Epidermal melanocyte (primary cell): ENCODE results near the gene TMEM170B.

Source experiments
- DNase-seq: peaks from one replicate; pipeline ENCODE4 v3.0.0; 2011; ENCODE audit warnings: low spot score; ENCODE audit not compliant: insufficient read length

TMEM170B gene

DNA sequence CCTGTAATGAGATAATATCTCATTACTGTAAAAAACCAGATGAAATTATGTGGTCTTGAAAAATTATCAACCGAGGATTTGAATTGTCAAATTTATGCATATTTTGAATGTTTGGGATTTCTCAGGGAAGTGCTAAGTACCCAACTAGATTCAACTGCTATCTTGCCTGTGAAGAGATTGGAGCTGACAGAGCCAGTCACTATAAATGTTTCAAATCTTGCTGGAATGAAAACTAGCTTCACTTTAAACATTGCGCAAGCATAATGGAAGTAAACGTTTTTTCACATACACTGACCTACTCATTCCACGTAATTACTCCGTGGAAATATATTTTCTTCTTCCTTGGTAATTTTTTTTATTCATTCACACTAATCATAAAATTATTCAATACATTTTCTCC is 46.7 kb downstream of the TMEM170B start:
- DNase-seq = no peak

DNA sequence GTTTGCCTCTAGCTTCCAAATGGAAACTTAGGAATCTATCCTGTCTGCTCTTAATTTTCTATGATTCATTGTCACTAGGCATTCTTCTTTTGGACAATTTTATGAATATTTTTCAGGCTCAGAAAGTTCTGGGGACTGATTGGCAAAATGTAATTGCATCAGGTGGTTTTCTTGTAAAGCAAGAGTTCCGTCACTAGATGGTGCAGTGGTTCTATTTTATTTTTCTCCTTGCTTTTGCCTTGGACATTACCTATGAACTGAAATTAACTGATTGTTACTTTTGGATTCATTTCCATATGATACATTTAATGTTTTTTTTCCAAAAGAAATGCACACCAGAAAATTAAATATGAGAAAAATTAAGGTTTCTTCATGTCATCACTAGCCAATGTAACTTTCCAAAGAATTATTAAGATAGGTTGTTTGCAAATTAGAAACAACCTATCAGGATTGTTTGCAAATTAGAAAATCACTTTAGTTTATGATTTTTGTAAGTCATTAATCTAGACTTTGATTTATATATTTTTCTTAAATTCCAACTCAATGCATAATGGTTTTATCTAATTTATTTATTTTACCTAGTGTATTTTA is 48.0 kb downstream of the TMEM170B start:
- DNase-seq = peak; percentile 31

DNA sequence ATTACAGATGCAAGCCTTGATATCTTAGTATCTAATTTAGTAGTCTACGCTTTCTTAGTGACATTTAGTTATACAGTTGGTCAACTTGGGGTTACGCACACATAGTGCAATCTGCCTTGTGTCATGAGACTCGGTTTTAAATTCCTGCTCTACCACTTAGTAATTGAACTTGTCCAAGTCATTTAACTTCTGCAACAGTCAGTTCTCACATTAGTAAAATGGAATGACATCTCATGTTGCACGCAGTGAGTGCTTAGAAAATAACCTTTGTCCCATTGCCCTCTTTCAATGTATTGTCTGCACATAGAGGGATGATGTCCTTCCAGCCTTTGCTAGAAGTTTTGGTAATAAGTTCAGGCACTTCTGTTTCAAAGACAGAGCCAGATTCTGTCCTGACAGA is 48.6 kb downstream of the TMEM170B start:
- DNase-seq = no peak

DNA sequence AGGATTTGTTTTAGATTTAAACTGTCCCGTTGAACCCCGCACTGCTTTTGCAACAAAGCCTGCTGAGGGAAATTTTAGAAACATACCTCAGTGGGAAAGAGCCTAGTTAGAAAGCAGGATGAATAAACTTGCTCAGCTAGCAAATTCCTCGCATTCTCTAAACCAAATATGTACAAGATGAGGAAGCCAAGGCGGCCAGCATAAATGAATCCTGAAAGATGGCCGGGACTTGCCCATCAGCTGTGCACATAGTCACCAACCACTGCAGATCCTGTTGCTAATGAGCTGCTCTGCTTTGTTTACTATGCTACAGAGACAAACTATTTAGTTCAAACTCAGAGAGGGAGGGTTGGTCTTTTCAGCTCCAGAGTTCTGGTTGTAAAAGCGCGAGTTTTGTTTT is 49.0 kb downstream of the TMEM170B start:
- DNase-seq = no peak

DNA sequence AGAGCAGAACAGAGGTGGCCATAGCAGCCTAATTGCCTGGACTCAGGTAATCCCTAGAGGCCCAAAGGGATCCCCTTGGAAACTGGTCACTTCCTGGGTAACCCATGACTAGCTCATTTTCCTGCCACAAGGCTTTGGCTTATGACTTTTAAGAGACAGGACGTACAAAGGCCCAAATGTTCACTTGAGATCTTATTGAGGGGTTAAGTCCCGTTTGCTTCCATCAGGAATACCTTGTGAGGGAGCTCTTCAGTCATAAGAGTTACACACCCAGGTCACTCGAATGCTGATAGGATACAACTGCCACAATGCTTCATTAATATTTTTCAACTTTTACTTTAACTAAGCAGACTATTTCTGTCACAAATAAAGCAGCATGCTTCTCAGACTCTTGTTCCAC is 51.7 kb downstream of the TMEM170B start:
- DNase-seq = no peak

DNA sequence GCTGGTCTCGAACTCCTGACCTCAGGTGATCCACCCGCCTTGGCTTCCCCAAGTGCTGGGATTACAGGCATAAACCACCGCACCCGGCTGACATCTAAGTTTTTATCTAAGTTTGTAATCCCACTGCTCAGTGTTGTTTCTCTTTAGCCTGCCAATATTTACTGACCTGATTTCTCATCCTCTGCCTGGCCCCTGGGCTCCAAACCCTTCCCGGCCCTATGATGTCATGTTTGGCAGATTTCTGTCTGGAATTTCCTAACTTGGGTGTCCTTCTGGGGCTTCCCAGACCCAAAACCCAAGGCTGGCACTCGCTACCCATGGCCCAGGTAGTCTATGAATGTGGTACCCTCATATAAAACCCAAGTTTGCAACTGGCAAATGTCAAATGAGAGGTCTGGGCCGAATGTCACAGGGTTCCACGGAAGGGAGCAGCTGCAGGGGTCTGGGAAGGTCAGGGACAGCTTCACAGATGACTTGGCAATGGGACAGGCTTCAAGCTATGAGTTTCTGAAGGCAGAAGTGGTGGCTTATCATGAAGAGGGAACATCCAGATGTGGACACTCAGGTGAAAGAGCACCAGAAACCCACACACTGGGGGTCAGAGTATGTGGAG is 54.9 kb downstream of the TMEM170B start:
- no peak for DNase-seq

DNA sequence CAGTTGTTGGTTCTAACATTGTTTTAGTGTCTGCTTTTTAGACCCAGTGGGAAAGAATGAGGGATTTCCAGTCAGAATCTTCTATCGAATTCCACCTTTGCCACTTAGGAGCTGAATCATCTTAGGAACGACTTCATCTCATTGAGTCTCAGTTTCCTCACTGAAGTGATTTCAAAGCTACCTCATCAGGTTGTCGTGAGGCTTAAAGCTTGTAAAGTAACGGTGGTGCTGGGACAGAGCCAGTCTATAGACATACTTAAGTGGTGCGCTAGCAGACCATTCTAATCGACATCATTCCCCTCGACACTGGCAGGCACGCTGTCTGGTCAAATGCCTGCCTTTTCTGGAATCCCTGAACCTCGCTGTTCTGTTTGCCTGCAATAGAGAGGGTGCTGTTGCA is 55.5 kb downstream of the TMEM170B start:
- DNase-seq = no peak

DNA sequence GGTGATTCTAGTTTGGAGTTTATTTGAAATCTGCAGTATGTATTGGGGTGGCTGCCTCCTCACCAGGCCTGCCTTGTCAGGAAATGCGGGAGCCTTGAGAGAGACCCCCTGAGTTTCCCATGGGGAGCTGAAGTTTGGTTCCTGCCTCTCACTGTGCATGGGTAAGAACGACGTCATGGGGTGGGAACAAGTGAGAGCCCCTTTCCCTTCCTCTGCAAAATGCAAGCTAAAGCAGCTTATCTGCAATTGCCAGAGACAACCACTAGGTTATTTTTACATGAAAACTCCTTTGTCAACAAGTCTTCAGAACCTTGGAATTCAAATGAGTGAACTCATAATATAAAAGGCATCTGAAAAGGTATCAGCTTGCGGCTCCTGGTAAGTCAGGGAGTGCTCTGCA is 58.4 kb downstream of the TMEM170B start:
- DNase-seq = no peak

DNA sequence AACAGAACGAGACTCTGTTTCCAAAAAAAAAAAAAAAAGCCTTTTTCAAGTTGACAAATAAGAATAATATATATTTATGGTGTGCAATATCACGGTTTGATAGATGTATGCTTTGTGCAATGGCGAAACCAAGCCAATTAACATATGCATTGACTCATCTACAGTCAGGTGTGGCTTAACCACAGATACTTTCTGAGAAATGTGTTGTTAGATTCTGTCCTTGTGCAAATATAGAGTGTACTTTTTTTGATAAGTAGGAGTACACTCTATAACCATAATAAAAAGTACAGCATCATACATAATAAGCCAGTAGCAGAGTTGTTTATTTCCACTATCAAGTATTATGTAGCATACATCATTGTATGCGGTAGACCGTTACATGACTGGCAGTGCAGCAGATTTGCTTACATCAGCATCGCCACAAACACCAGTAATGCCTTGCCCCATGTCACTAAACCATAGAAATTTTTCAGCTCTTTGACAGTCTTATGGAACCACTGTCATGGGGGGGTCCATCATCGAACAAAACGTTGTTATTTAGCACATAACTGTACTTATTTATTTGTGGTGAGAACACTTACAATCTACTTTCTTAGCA is 59.2 kb downstream of the TMEM170B start:
- no peak for DNase-seq

DNA sequence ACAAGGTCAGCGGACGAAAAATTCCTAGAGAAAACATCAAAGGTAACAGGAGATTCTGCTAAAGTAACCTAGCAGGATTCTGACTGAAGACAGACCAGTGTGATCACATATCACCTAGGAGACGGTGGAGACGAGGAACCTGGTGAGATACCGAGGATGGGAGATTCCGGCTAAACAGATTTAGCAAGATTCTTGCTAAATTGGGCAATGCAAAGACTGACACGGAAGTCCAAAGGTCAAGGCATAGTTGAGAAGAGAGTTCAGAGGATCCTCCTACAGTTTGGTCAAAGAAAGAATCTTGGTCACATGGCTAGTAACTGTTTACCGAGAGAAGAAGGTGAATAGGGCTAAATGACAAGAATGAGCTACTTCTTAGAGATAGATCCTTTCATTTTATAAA is 61.1 kb downstream of the TMEM170B start:
- DNase-seq = no peak

DNA sequence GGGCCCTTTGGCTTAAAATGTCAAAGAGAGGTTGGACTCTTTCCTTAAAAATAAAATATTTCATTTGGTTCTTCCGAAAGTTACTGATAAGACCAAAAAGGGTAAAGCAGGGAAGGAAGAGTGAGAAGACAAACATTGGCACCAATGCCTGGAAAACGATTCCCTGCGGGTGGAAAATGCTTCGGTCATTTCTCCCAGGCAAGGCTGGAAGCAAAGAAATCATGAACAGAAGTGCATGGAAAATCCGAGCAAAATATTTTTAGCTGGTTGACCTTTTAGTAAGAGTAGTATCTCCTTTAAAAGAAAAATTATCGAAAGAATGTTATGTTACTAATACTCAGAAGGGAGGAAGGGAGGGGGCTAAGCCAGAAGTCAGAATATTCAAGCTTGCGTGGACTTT is 62.7 kb downstream of the TMEM170B start:
- no peak for DNase-seq

DNA sequence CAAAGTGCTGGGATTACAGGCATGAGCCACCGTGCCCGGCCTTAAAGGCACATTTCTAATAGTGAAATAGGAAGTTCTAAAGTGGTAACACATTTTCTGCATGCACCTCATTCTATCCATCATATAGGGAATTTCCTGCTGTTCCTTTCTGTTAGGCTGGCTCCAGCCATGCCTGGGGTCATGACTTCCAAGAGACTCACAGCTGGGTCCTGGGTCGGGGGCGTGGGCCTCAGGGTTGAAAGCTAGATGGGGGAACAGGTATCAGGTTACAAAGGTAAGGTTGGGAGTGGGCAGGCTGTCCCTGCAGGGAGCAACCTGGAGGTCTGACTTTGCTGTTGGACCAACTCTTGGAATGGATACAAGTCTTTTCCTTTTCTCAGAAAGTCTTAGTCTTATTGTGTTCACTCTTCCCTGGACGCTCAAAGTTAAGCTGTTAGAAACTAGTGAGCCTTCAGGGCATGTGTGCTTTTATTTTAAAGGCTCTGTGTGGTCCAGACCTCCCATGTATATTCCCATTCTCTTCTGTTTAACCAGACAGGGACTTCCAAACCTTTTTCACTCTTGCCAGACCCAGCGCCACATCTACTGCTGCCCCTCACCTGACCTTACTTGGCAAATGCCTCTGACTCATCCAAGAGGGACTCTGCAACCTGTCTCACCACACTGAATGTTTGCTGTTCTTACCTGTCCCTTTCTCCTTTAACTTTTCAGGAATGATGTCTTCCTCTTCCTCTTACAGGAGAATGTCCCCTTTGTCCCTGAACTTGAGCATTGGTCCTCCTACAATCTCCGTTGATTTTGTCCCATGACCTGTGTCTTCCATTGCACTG is 64.4 kb downstream of the TMEM170B start:
- no peak for DNase-seq

DNA sequence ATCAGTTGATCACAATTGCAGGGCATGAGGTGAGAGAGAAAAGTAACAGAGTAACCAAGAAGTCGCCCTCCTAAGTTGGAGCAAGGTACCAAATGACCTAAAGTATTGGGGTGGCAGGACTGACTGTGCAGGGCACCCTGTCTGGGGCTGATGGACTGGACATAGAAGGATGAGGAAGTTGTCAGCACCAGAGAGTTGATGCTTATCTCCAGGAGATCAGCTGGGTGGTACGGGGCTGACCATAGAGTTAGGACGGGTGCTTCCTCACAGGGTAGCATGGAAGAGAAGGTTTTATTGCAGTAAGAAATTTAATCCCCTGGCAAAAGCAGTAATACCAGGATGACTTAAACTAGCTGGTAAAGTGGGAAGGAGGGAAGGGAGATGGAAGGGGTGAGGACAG is 66.7 kb downstream of the TMEM170B start:
- DNase-seq = no peak

DNA sequence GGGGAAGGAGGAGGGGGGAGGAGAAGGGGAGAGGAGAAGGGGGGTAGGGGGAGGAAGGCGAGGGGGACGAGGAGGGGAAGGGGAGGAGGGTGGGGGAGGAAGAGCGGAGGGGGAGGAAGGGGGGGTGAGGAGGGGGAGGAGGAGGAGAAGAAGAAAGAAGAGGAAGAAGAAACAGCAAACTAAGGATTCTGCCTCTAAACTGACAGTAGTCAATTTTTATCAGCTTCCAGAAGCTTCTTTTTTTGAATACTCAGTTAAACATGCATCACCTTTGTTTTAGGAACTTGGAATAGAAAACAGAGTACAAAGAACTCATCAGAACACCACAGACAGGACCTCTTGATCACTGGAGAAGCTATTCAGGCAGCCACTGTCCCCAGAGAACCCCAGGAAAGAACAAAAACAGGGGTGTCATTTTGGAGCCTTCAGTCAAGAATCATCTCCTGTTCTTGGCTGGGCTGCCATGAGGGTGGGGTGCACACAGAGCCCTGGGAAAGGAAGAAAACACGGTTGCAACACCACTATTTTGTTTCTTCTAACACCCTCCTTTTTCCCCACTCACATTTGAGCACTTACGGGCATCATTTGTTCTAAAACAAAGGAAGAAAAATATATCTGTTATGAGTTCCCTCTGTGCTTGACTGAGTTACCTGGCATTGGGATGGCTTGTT is 67.4 kb downstream of the TMEM170B start:
- no peak for DNase-seq

DNA sequence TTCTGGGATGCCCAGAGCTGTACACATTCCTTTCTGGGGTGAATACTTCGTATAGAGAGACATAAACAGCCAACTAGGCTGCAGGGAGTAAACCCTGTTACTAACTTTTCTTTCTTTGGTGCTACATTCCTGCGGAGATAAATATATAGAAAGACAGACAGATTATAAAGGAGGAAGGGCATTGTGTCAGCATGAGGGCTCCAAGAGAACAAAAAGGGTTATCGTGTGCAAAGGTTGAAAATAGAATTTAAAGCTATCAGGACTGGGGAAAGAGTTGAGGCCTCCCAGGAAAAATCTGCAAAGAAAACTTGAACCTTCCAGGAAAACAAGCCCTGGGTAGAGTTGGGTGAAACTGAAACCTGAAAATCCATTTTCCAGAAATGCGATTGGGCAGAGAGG is 68.0 kb downstream of the TMEM170B start:
- no peak for DNase-seq

DNA sequence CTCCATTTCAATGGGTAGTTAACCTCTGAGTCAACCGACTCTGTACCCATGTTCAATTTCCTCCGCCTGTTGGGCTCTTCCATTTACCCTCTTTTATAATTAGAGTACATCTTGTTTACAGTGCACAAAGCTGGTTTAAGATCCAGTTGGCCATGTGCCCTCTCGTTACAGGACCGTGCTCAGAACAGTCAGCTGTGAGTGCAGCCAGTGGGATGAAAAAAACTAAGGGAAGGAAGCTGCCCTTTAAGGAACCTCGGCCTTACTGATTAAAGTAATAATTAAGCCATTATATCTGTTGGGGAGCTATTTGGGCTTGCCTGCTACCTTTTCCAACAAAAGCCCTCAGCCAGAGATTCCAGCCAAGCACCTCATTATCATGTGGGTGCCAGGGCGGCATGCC is 68.8 kb downstream of the TMEM170B start:
- DNase-seq = no peak

DNA sequence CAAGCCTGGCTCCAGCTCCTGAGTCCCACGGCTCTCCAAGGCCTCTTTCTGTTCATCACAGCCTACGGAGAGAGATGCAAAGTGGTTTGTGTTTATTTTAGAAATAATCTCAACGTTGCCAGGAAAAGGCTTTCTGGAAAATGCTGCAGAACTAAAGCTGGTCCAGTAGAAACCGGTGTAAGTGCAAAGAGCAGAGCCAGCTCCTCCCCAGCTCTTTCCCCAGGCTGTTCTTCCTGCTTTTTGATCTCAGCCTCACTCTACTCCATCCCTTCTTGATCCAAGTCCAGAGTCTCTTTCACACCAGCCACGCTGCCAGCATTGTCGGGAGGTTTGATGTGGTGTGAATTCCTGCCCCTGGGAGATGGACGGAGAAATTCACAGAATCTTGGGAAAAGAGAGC is 69.8 kb downstream of the TMEM170B start:
- DNase-seq = no peak

DNA sequence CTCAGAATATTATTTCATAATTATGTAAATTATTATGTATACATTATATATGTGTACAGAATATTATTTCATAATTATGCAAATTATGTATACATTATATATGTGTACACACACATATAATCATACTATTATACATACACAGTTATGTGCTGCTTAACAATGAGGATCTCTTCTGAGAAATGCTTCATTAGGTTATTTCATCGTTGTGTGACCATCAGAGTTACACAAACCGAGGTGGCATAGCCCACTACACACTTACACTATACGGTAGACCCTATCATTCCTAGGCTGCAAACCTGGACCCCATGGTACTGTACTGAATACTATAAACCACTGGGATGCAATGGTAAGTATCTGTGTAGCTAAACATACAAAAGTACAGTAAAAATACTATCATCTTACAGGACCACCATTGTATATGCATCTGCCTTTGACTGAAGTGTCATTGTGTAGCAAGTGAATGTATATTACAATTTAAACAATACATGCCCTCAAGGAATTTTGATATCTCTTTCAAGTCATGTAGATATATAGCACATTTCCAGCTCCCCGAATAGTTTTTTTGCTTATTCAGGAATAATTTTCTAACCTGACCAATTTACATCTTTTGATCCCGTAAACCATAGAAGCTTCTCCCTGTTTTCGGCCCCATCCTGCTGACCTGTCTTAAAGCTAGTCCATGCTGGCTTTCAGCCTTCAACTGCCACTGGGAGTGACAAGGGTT is 71.2 kb downstream of the TMEM170B start:
- DNase-seq = no peak

DNA sequence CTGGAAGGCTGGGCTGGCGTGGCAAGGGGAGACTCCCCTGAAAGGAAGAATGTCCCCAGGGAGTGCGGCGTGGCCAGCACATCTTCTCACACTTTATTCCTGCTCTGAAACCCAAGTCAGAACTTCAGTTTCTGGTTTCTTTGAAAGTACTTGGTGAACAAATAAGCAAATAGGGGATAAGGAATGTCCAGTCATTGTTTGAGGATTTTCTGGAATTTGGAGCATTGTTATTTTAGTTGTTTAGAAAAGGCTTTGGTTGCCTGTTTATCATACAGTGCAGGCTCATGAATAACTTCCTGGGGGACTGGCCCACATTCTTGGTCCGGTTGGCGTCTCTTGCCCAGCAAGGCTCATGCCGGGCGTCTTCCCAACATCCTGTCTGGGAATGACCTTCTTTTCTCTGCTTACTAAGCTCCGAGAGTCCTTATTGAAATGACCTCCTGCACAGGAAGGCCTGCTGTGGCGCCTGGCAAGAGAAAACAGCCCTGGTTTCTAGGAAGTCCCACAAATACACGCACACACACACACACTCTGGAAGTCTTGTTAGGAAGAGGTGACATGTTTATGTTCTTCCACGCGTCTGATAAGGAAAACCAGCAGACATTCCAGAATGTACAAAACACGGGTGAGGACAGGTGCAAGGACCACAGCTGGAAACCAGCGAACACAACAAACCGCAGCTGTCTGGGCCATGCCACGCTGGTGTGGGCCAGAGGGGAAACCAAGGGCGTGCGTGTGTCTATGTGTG is 71.9 kb downstream of the TMEM170B start:
- DNase-seq = peak; percentile 40

DNA sequence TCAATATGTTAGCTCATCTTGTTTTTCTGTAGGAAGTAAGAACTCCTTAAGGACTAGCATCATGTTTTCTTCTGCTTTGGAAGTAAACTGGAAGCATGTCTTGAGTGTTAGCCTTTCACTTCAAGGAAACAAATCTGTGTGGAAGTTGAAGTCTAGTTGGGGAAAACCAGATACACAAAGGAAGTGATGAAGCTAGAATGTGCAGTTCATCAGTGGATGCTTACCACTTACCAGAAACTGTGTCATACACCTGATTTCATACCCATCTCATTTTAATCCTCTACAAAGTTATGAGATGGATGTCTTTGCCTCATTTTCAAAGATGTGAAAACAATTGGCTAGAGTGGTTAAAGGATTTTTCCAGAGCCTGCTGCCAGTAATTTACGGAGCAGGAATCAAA is 75.8 kb downstream of the TMEM170B start:
- no peak for DNase-seq

DNA sequence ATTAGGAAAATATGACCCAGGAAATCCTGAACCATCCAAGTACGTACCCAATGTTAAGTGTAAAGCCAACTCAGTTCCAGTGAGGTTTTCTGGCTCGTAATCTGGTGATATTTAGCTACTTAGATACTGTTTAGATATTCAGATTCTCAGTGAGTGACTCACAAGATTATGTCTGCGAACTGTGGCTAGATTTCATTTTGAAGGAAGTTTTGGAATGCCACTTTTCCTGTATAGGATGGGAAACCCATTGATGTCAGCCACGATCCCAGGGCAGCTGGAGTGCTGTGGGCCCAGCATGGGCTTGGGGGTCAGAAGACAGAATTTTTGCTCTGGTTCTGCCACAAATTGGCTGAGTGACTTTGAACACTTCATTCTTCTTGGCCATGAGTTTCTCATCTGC is 76.3 kb downstream of the TMEM170B start:
- DNase-seq = no peak
